ENCODE measurements around the gene ATXN7L1. TPM values are rescaled to one million over a fixed set of nuclear protein-coding genes. Genes with fewer than 3 reads are reported as not detected.

The ATXN7L1 gene
- total RNA-seq, 1 experiment from 2014 or later, result 38.5 TPM

- Mint-ChIP-seq H3K4me1 (peaks cover 4% of the 10 kb centered on the region; the same call in 1 of the 2 replicates), H3K27ac (no peak overlapping the region), H3K4me3 (no peak overlapping the region), H3K36me3 (peaks cover 81% of the 10 kb centered on the region), H3K9me3 (peaks cover 17% of the 10 kb centered on the region), H3K27me3 (ENCODE audit: low read depth) (0 out of 2 replicates have a peak, but pooled peaks cover 3% of the 10 kb centered on the region)
- no peak for TF ChIP-seq CREB1 (CRISPR knock-in tag; IDR thresholded peaks at IDR 0.05)
- TF ChIP-seq GTF2I (CRISPR knock-in tag; conservative IDR thresholded peaks at IDR 0.05), result 0 out of 2 replicates have a peak, but pooled peaks have one; percentile 14
- no peak for DNase-seq (ENCODE audit: low spot score)
- POLR2A ChIA-PET, result no interaction called here
- ATAC-seq, result no peak
- CTCF ChIA-PET, result no interaction called here
Observed at GRCh38 chr7:105625986-105626385, 250.4 kb downstream of the ATXN7L1 start.

GRCh38 chr7:105623906-105624305, 252.5 kb downstream of the ATXN7L1 start:
- no peak for ATAC-seq
- Mint-ChIP-seq H3K4me1 (peaks cover 4% of the 10 kb centered on the region; the same call in 1 of the 2 replicates), H3K9me3 (peaks cover 17% of the 10 kb centered on the region), H3K27ac (peak overlapping the region; percentile 50; the same call in 1 of the 2 replicates), H3K27me3 (ENCODE audit: low read depth) (0 out of 2 replicates have a peak, but pooled peaks cover 3% of the 10 kb centered on the region), H3K36me3 (peaks cover 83% of the 10 kb centered on the region), H3K4me3 (no peak overlapping the region)
- DNase-seq (ENCODE audit: low spot score), result no peak
- TF ChIP-seq NFATC4 (CRISPR knock-in tag; IDR thresholded peaks at IDR 0.05), result no peak
- TF ChIP-seq FOXK1 (CRISPR knock-in tag; IDR thresholded peaks at IDR 0.05), result no peak
- TF ChIP-seq ATF2 (CRISPR knock-in tag; IDR thresholded peaks at IDR 0.05; ENCODE audit: borderline replicate concordance, low read depth), result no peak
- TF ChIP-seq PRDM15 (CRISPR knock-in tag; IDR thresholded peaks at IDR 0.05), result no peak
- no peak for TF ChIP-seq ZNF396 (CRISPR knock-in tag; IDR thresholded peaks at IDR 0.05; ENCODE audit: borderline replicate concordance)
- TF ChIP-seq, protein P1, sequence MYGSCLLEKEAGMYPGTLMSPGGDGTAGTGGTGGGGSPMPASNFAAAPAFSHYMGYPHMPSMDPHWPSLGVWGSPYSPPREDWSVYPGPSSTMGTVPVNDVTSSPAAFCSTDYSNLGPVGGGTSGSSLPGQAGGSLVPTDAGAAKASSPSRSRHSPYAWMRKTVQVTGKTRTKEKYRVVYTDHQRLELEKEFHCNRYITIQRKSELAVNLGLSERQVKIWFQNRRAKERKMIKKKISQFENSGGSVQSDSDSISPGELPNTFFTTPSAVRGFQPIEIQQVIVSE (CRISPR knock-in tag; IDR thresholded peaks at IDR 0.05; ENCODE audit: borderline replicate concordance), result no peak
- no peak for TF ChIP-seq ATF6 (CRISPR knock-in tag; IDR thresholded peaks at IDR 0.05)
- TF ChIP-seq FOXJ3 (CRISPR knock-in tag; IDR thresholded peaks at IDR 0.05; ENCODE audit: borderline replicate concordance), result no peak
- no peak for TF ChIP-seq RORB (CRISPR knock-in tag; IDR thresholded peaks at IDR 0.05)
- no peak for TF ChIP-seq ARID4B (CRISPR knock-in tag; IDR thresholded peaks at IDR 0.05; ENCODE audit: borderline replicate concordance)
- TF ChIP-seq JAZF1 (CRISPR knock-in tag; IDR thresholded peaks at IDR 0.05), result no peak
- no peak for TF ChIP-seq ZNF219 (CRISPR knock-in tag; IDR thresholded peaks at IDR 0.05; ENCODE audit: borderline replicate concordance)
- TF ChIP-seq PREB (CRISPR knock-in tag; IDR thresholded peaks at IDR 0.05; ENCODE audit: borderline replicate concordance), result no peak
- CTCF ChIA-PET, result interaction anchor here (1.0 kb wide), 1 partner anchor 33 kb away, joined by 3 read pairs; no protein-coding TSS in a partner anchor
- POLR2A ChIA-PET, result no interaction called here
